Left renal pelvis (tissue), 4 donors: Measurements from ENCODE around the gene TGIF2. TPM values are rescaled to one million over a fixed set of nuclear protein-coding genes. Genes with fewer than 3 reads are reported as not detected.

Experiments
- polyA plus RNA-seq, 4 donors: library from polyadenylated mRNA; unstranded; fragments of 120-200 nt; gene quantifications; one replicate each; pipeline ENCODE4 v1.2.1, GENCODE V29; 2013; ENCODE audit not compliant: insufficient read length in 4 of 4

The TGIF2 gene
- polyA plus RNA-seq, 4 donors, result 56.2 to 60.2 (median 58.6) TPM

Other genes starting within 250 kb of the TGIF2 start
- gene MYL9, start 32.1 kb upstream of the TGIF2 start, polyA plus RNA-seq, result 100 to 1,000 TPM; 209 to 276 (median 261) TPM
- gene RAB5IF, start 32.2 kb downstream of the TGIF2 start, polyA plus RNA-seq, result 10 to 100 TPM; 46.0 to 66.3 (median 56.6) TPM
- under 1 TPM; 0.24 to 0.72 (median 0.32) TPM for gene SLA2, start 72.6 kb downstream of the TGIF2 start, polyA plus RNA-seq
- gene NDRG3, start 172.5 kb downstream of the TGIF2 start, polyA plus RNA-seq, result 10 to 100 TPM; 32.5 to 37.6 (median 35.1) TPM
- gene DSN1, start 200.2 kb downstream of the TGIF2 start, polyA plus RNA-seq, result 10 to 100 TPM; 18.7 to 21.3 (median 19.9) TPM